ENCODE measurements around the gene ASB11. TPM values are rescaled to one million over a fixed set of nuclear protein-coding genes. Genes with fewer than 3 reads are reported as not detected.

The ASB11 gene
- total and polyA plus RNA-seq, 10 of the 15 experiments (the other 5 are each of a cell fraction or from before 2014, with no cell fraction given), result not detected

- no peaks in the 10 kb centered on the region for H3K27me3 ChIP-seq (replicated peaks in 1 of 2; ENCODE audit: control insufficient read depth in 2 of 2, insufficient read depth in 2 of 2, low read length in 1 of 2)
- ChIA-PET SMC1A (ENCODE audit: uncharacterized antibody, unreplicated experiment) (interaction anchor here (1.0 to 1.4 kb wide), 7 partner anchors 10 to 263 kb away, joined by 3 to 19 read pairs (median 5); no protein-coding TSS in a partner anchor), CTCF (interaction anchor here (0.7 to 3.8 kb wide), 25 partner anchors 10 to 1261 kb away, joined by 3 to 25 read pairs (median 4); no protein-coding TSS in a partner anchor), POLR2A (no interaction called here), RAD21 (ENCODE audit: unreplicated experiment) (interaction anchor here (0.8 to 1.9 kb wide), 8 partner anchors 9 to 170 kb away, joined by 3 to 7 read pairs (median 4); no protein-coding TSS in a partner anchor)
- no peak overlapping the region for H3K4me3 ChIP-seq
- TF ChIP-seq MEF2A (IDR thresholded peaks at IDR 0.05; ENCODE audit: insufficient read depth, low read depth, low read length), result no peak
- TF ChIP-seq RAD21 (IDR thresholded peaks at IDR 0.05; ENCODE audit: insufficient read depth, low read depth, low read length), result peak; percentile 32
- peak; percentile 27; the same call in 1 of the 2 replicates for TF ChIP-seq ATF7 (IDR thresholded peaks at IDR 0.05; ENCODE audit: low read depth)
- TF ChIP-seq, protein P1, sequence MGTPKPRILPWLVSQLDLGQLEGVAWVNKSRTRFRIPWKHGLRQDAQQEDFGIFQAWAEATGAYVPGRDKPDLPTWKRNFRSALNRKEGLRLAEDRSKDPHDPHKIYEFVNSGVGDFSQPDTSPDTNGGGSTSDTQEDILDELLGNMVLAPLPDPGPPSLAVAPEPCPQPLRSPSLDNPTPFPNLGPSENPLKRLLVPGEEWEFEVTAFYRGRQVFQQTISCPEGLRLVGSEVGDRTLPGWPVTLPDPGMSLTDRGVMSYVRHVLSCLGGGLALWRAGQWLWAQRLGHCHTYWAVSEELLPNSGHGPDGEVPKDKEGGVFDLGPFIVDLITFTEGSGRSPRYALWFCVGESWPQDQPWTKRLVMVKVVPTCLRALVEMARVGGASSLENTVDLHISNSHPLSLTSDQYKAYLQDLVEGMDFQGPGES (IDR thresholded peaks at IDR 0.05), result no peak
- TF ChIP-seq FOXM1 (IDR thresholded peaks at IDR 0.05; ENCODE audit: low read depth, low read length), result no peak
- no peak for TF ChIP-seq YBX1 (IDR thresholded peaks at IDR 0.05)
- peak; percentile 29; the same call in 1 of the 2 replicates for TF ChIP-seq SMC3 (IDR thresholded peaks at IDR 0.05; ENCODE audit: borderline replicate concordance, low read length)
- TF ChIP-seq, protein P2, sequence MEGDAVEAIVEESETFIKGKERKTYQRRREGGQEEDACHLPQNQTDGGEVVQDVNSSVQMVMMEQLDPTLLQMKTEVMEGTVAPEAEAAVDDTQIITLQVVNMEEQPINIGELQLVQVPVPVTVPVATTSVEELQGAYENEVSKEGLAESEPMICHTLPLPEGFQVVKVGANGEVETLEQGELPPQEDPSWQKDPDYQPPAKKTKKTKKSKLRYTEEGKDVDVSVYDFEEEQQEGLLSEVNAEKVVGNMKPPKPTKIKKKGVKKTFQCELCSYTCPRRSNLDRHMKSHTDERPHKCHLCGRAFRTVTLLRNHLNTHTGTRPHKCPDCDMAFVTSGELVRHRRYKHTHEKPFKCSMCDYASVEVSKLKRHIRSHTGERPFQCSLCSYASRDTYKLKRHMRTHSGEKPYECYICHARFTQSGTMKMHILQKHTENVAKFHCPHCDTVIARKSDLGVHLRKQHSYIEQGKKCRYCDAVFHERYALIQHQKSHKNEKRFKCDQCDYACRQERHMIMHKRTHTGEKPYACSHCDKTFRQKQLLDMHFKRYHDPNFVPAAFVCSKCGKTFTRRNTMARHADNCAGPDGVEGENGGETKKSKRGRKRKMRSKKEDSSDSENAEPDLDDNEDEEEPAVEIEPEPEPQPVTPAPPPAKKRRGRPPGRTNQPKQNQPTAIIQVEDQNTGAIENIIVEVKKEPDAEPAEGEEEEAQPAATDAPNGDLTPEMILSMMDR (IDR thresholded peaks at IDR 0.05 in 2 of 3, conservative IDR thresholded peaks at IDR 0.05 in 1 of 3; ENCODE audit: control insufficient read depth in 2 of 3, extremely low read depth in 1 of 3, insufficient read depth in 1 of 3, low read depth in 3 of 3, low read length in 3 of 3), result peak; percentile 39 to 40 (median 40); a peak in 4 of 6 replicates
- TF ChIP-seq NR2C1 (IDR thresholded peaks at IDR 0.05), result 0 out of 2 replicates have a peak, but pooled peaks have one; percentile 8
- FAIRE-seq (no peak), ATAC-seq (no peak; the same call in 2 of the 3 replicates), DNase-seq (ENCODE audit: low read depth, low spot score) (no peak)
- BruUV-seq (replicated peaks), result no TSS peak
- no peaks in the 10 kb centered on the region for H3K4me1 ChIP-seq (ENCODE audit: control insufficient read depth, insufficient read depth, low read length)
- H3K9ac ChIP-seq (ENCODE audit: control insufficient read depth, insufficient read depth, low read length), result no peak overlapping the region
- no peak overlapping the region for H3K27ac ChIP-seq (ENCODE audit: control insufficient read depth, insufficient read depth)
- no peaks in the 10 kb centered on the region for H3K9me3 ChIP-seq (replicated peaks; ENCODE audit: control insufficient read depth, insufficient read depth, low read length)
- H4K20me1 ChIP-seq (ENCODE audit: control insufficient read depth, insufficient read depth), result no peaks in the 10 kb centered on the region
- intact Hi-C loops (cut with micrococcal nuclease; ENCODE audit: unreplicated experiment) (loop anchor here (2.0 kb wide), 1 partner anchor 169 kb away; no protein-coding TSS in a partner anchor), in situ Hi-C loops (cut with MboI) (no loop called here)
- WGBS (ENCODE audit: insufficient coverage, insufficient replicate concordance, low lambda C conversion rate, missing lambda C conversion rate), result 1% methylated on average over 4 of the region's 4 CpGs
- no peak overlapping the region for H2AFZ ChIP-seq (ENCODE audit: control insufficient read depth, low read depth, low read length)
- no peak overlapping the region for H3K4me2 ChIP-seq (ENCODE audit: control insufficient read depth, insufficient read depth)
- no peaks in the 10 kb centered on the region for H3K36me3 ChIP-seq (ENCODE audit: control insufficient read depth in 2 of 2, insufficient read depth in 2 of 2, low read length in 1 of 2)
- no peaks in the 10 kb centered on the region for H3K79me2 ChIP-seq (ENCODE audit: control insufficient read depth, insufficient read depth, low read length)
These were observed 15.2 kb downstream of the ASB11 start for GRCh38 chrX:15299941-15300851.

Measured in GM12878 (cell line).